HG02759 (cell line): ENCODE data around the gene EIF4ENIF1.
"Not testable (repeated sequence)": the region's sequence is repeated elsewhere in the genome, so short reads cannot be mapped to it uniquely, and the experiment has no call there.

Source experiments
- ATAC-seq: cut with Tn5 transposase; IDR thresholded peaks from one replicate; pipeline ENCODE4 v1.9.1; 2021; ENCODE audit warnings: mild to moderate bottlenecking, moderate library complexity; ENCODE audit not compliant: unreplicated experiment

The EIF4ENIF1 gene

DNA sequence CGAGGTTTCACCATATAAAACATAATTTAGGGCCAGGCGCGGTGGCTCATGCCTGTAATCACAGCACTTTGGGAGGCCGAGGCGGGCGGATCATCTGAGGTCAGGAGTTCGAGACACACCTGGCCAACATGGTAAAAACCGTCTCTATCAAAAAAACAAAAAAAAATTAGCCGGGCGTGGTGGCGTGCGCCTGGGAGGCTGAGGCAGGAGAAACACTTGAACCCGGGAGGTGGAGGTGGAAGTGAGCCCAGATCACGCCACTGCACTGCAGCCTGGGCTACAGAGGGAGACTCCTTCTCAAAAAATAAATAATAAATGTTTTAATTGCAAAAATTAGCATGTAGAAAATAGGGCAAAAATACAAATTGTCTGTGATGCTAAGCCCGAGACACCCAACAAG, 5.7 kb upstream of the EIF4ENIF1 start:
- no peak for ATAC-seq

DNA sequence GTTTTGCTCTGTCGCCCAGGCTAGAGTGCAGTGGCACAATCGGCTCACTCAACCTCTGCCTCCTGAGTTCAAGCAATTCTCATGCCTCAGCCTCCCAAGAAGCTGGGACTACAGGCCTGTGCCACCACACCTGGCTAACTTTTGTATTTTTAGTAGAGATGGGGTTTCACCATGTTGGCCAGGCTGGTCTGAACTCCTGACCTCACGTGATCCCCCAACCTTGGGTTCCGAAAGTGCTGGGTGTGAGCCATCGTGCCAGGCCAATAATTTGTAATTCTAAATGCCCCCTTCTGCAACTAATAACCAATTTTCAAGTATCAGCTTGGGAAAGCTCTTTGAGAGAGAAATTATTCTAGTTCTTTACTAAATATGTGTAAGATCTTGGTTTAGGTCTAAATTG, 3.7 kb upstream of the EIF4ENIF1 start:
- ATAC-seq: not testable (repeated sequence)

GRCh38 chr22:31492151-31492550, 2.5 kb upstream of the EIF4ENIF1 start:
- ATAC-seq: no peak

DNA sequence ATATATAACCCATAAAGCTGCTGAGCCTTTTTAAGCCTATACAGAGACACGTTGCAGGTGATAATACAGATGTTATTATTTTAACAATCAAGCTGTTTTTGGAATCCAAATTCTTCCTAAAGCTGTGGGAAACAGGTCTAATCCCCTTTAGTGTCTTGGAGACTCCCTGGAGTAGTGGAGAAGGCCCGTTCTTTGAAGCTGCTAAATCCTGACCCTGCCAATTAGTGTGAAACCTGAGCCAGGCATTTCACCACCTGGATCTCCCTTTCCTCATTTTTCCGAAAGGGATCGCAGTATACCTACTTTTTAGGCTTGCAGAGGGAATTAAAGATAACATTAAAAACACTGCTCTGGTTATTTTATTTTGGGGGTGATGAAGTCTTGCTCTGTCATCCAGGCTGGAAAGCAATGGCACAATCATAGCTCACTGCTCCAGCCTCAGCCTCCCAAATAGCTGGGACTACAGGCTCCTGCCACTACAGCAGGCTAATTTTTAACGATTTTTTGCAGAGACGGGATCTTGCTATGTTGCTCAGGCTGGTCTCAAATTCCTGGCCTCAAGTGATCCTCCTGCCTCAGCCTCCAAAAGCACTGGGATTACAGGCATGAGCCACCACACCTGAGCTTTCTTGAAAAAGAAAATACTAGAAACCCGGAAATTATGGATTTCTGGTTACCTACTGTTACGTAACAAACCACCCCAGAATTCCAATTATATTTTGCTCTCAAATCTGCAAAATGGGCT, 1.7 kb upstream of the EIF4ENIF1 start:
- no peak for ATAC-seq

- ATAC-seq: peak; percentile 66
Observed at GRCh38 chr22:31490496-31490925, 869 bp upstream of the EIF4ENIF1 start.

- ATAC-seq: peak; percentile 25
Observed at GRCh38 chr22:31488988-31489617, 539 bp downstream of the EIF4ENIF1 start.

DNA sequence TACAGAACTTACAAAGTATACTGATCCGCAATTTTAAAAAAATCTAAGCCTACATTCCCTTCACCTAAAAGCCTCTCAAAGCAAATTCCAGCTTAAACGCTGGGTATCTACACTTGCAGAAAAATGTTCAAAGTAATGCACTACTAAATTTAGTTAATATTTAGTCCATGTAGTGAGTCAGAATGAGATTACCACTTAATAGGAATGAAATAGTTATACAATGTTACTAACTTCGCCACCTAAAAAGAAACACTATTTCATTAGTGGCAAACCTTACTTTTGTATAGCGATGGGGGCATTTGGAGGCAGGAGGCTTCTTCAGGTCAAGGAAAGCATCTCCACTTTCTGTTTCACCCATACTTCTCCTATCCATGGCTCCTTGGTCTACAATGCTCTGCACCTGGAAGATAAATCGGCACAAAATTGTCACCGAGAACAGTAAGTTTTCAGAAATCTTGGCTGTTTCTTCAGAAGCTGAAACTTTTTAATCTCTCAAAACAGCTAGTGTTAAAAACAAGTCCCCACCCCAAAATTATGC, 1.2 kb downstream of the EIF4ENIF1 start:
- ATAC-seq: no peak

- no peak for ATAC-seq
Observed at GRCh38 chr22:31486951-31487350, 2.7 kb downstream of the EIF4ENIF1 start.

GRCh38 chr22:31486369-31486768, 3.3 kb downstream of the EIF4ENIF1 start:
- ATAC-seq: not testable (repeated sequence)

- not testable (repeated sequence) for ATAC-seq
Observed at GRCh38 chr22:31482470-31482869, 7.2 kb downstream of the EIF4ENIF1 start.

DNA sequence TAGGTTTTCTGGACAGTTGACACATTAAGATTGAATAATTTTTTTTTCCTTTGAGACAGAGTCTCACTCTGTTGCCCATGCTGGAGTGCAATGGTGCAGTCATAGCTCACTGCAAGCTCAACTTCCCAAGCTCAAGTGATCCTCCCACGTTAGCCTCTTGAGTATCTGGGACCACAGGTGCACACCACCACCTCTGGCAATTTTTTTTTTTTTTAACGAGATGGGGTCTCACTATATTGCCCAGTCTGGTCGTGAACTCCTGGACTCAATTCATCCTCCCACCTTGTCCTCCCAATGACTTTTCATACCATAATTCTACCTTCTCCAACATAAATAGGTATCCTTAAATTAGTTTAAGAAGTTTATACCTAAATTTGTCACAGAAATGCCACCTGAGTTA, 8.5 kb downstream of the EIF4ENIF1 start:
- ATAC-seq: no peak

GRCh38 chr22:31477329-31477728, 12.3 kb downstream of the EIF4ENIF1 start:
- ATAC-seq: peak; percentile 59

DNA sequence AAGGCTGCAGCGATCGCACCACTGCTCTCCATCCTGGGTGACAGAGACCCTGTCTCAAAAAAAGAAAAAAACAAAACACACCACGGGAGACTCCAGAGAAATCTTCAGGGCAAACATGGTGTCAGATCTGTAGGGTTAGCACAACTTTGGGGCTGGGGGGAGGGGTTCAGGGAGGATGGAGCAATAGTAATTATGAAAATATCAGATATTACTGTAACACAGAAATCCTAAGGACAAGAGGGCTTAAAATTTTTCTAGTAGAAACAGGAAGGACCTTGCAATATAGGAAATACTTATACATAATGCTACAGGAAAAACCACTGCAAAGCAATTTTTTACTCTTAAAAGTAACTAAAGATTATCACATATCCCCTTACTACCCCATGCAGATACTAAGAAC, 13.8 kb downstream of the EIF4ENIF1 start:
- no peak for ATAC-seq

DNA sequence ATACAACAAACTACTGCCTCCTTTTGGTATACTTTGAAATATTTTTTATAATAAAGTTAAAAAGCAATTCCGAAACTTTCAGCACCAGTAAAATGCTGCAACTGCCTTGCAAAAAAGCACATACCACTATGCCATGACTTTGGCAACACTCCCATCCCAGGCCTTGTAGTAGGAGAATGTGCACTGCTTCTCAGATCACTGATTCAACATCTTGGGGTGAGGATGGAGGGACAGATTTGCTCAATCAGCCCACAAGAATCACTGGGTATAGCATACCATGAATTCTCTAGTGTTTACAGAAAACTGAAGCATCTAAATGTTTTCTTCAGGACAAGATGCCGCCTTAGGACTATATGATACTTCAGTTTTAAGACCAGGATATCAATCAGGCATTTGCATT, 14.9 kb downstream of the EIF4ENIF1 start:
- no peak for ATAC-seq

DNA sequence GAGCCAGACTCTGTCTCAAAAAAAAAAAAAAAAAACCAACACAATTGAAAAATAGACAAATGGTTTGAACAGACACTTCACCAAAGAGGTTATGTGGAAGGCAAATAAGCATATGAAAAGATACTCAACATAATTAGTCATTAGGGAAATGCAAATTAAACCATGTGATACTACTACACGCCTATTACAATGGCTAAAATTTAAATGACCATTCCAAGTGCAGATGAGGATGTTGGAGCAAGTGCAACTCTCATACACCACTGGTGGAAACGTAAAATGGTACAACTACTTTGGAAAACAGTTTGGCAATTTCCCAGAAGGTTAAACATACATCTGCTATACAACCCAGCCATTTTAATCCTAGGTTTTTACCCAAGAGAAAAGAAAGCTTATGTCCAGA, 24.3 kb downstream of the EIF4ENIF1 start:
- ATAC-seq: no peak

GRCh38 chr22:31461699-31462098, 27.9 kb downstream of the EIF4ENIF1 start:
- no peak for ATAC-seq

GRCh38 chr22:31451709-31452571, 37.7 kb downstream of the EIF4ENIF1 start:
- ATAC-seq: no peak

DNA sequence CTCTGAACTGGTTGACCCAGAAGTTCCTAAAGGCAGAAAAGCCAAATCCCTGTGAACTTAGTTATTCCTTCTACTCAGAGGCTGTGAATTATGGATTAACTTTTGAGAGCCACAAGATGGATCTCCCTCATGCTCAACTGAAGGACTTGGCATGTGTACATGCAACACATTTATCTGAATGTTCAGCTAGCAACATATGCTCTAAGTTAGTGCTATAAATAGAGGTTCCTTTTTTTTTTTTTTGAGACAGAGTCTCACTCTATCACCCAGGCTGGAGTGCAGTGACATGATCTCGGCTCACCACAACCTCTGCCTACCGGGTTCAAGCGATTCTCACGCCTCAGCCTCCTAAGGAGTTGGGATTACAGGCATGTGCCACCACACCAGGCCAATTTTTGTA, 40.1 kb downstream of the EIF4ENIF1 start:
- no peak for ATAC-seq

- no peak for ATAC-seq
Observed at GRCh38 chr22:31448382-31448781, 41.3 kb downstream of the EIF4ENIF1 start.

DNA sequence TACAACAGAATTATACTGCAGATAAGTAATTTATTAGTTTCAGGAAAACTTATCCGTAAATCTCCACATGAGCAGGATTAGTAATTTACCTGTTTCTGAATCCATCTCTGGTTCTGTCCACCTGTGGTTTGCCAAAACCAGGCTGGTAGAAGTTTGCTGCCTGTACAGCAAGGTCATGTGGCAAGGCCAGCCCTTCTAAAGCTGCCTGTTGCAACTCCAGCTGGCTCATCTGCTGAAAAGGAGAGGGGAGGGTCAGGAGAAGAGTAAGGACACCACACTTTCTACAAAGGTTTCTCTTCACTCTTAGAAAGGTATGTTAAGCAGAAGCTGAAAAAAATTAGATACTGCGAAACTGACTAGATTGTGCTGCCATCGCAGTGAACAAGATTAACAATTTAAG, 42.3 kb downstream of the EIF4ENIF1 start:
- ATAC-seq: no peak

GRCh38 chr22:31446767-31447166, 42.9 kb downstream of the EIF4ENIF1 start:
- no peak for ATAC-seq
